Activated CD8-positive, alpha-beta memory T cell treated with anti-CD3 and anti-CD28 coated beads for 4 hours (primary cell): ENCODE measurements around the gene SET.
A peak's percentile ranks its signal among the peaks of the same experiment; 100 is the strongest.
"Not testable (repeated sequence)": the region's sequence is repeated elsewhere in the genome, so short reads cannot be mapped to it uniquely, and the experiment has no call there.

ENCODE experiments used
- DNase-seq, 2 donors: peaks; one replicate each; pipeline ENCODE4 v3.0.0-alpha.2; 2020; ENCODE audit warnings: low read depth in 2 of 2

Gene SET

GRCh38 chr9:128687453-128687852 lies 1.6 kb upstream of the SET start:
- DNase-seq, result no peak

- DNase-seq, result peak in 1 of 2 donors; percentile 27
Measured at GRCh38 chr9:128689293-128689774, 312 bp downstream of the SET start.

- DNase-seq, result peak in 1 of 2 donors; percentile 27
Measured at GRCh38 chr9:128689820-128690683, 1.0 kb downstream of the SET start.

- no peak for DNase-seq
Measured at GRCh38 chr9:128690684-128691034, 1.6 kb downstream of the SET start.

GRCh38 chr9:128693738-128694137 lies 4.7 kb downstream of the SET start:
- DNase-seq, result not testable (repeated sequence)

- DNase-seq, result no peak
Measured at GRCh38 chr9:128694344-128694743, 5.3 kb downstream of the SET start.

- DNase-seq, result no peak
Measured at GRCh38 chr9:128696923-128697707, 8.1 kb downstream of the SET start.

GRCh38 chr9:128699096-128699795 lies 10.2 kb downstream of the SET start:
- DNase-seq, result not testable (repeated sequence)

- no peak for DNase-seq
Measured at GRCh38 chr9:128701227-128701854, 12.3 kb downstream of the SET start.

GRCh38 chr9:128702445-128702948 lies 13.5 kb downstream of the SET start, which contains the start of gene PKN3:
TSS of gene PKN3 (plus strand) at chr9:128702503. CDS start at chr9:128702916, 413 bp downstream.
- DNase-seq, result peak; percentile 58 to 66

GRCh38 chr9:128702949-128703615 lies 14.1 kb downstream of the SET start:
- no peak for DNase-seq

GRCh38 chr9:128703616-128704355 lies 14.8 kb downstream of the SET start:
- DNase-seq, result no peak

- no peak for DNase-seq
Measured at GRCh38 chr9:128704356-128704670, 15.3 kb downstream of the SET start.

GRCh38 chr9:128705051-128705965 lies 16.3 kb downstream of the SET start:
- DNase-seq, result no peak

GRCh38 chr9:128706045-128706444 lies 17.0 kb downstream of the SET start:
- DNase-seq, result no peak

- no peak for DNase-seq
Measured at GRCh38 chr9:128706671-128707381, 17.8 kb downstream of the SET start.

- DNase-seq, result no peak
Measured at GRCh38 chr9:128707446-128707845, 18.4 kb downstream of the SET start.
